EH (cell line): ENCODE data around the gene KDM5A.
"Not testable (repeated sequence)": the region's sequence is repeated elsewhere in the genome, so short reads cannot be mapped to it uniquely, and the experiment has no call there.

Experiments
- DNase-seq: peaks from one replicate; pipeline ENCODE4 v3.0.0-alpha.2; 2015; ENCODE audit warnings: low read depth

KDM5A gene

GRCh38 chr12:389142-390096 lies at the start of gene KDM5A:
TSS of gene KDM5A (minus strand) at chr12:389320. CDS start at chr12:389091, 229 bp downstream.
- DNase-seq, result peak; percentile 91

- DNase-seq, result not testable (repeated sequence)
These were observed 46.6 kb upstream of the KDM5A start for GRCh38 chr12:435737-436136.

- no peak for DNase-seq
These were observed 33.4 kb upstream of the KDM5A start for GRCh38 chr12:422526-422925.

GRCh38 chr12:418432-418831 lies 29.3 kb upstream of the KDM5A start:
- DNase-seq, result no peak

- no peak for DNase-seq
These were observed 25.7 kb upstream of the KDM5A start for GRCh38 chr12:414859-415258.

GRCh38 chr12:402029-402389 lies 12.9 kb upstream of the KDM5A start:
- DNase-seq, result peak; percentile 45

- peak; percentile 92 for DNase-seq
These were observed 12.3 kb upstream of the KDM5A start, which contains the start of gene CCDC77 for GRCh38 chr12:401235-402028. TSS of gene CCDC77 (plus strand) at chr12:401644. CDS start at chr12:409384, 7,740 bp downstream.

GRCh38 chr12:400828-401227 lies 11.7 kb upstream of the KDM5A start:
- no peak for DNase-seq

- DNase-seq, result peak; percentile 38
These were observed 479 bp downstream of the KDM5A start for GRCh38 chr12:388541-389141.

GRCh38 chr12:388012-388411 lies 1.1 kb downstream of the KDM5A start:
- DNase-seq, result peak; percentile 6

- DNase-seq, result peak; percentile 26
These were observed 2.5 kb downstream of the KDM5A start for GRCh38 chr12:386651-387050.

- DNase-seq, result not testable (repeated sequence)
These were observed 18.2 kb downstream of the KDM5A start for GRCh38 chr12:370739-371485.

- no peak for DNase-seq
These were observed 21.1 kb downstream of the KDM5A start for GRCh38 chr12:367972-368371.

- no peak for DNase-seq
These were observed 22.3 kb downstream of the KDM5A start for GRCh38 chr12:366820-367219.

GRCh38 chr12:359091-359490 lies 30.0 kb downstream of the KDM5A start:
- DNase-seq, result no peak

GRCh38 chr12:356276-356988 lies 32.7 kb downstream of the KDM5A start:
- peak; percentile 49 for DNase-seq

GRCh38 chr12:351197-351596 lies 37.9 kb downstream of the KDM5A start:
- not testable (repeated sequence) for DNase-seq

GRCh38 chr12:349625-350024 lies 39.5 kb downstream of the KDM5A start:
- DNase-seq, result not testable (repeated sequence)

- not testable (repeated sequence) for DNase-seq
These were observed 46.1 kb downstream of the KDM5A start for GRCh38 chr12:343036-343435.

- DNase-seq, result no peak
These were observed 52.1 kb downstream of the KDM5A start for GRCh38 chr12:337039-337438.

GRCh38 chr12:334125-334524 lies 55.0 kb downstream of the KDM5A start:
- DNase-seq, result no peak
